Loucy (cell line): ENCODE results near the gene NPC1L1.

Source experiments
- EZH2phosphoT487 ChIP-seq: fragments of 200-600 bp; IDR thresholded peaks from 2 replicates; pipeline ENCODE4 v1.6.1; 2018; ENCODE audit warnings: antibody characterized with exemption, mild to moderate bottlenecking, moderate library complexity, borderline replicate concordance
- TF ChIP-seq, protein P1 (sequence below): fragments of 200-600 bp; sonication (generic); conservative IDR thresholded peaks from 2 replicates; pipeline ENCODE4 v1.5.1; 2014; ENCODE audit warnings: mild to moderate bottlenecking, antibody characterized with exemption, low read length

DNA sequence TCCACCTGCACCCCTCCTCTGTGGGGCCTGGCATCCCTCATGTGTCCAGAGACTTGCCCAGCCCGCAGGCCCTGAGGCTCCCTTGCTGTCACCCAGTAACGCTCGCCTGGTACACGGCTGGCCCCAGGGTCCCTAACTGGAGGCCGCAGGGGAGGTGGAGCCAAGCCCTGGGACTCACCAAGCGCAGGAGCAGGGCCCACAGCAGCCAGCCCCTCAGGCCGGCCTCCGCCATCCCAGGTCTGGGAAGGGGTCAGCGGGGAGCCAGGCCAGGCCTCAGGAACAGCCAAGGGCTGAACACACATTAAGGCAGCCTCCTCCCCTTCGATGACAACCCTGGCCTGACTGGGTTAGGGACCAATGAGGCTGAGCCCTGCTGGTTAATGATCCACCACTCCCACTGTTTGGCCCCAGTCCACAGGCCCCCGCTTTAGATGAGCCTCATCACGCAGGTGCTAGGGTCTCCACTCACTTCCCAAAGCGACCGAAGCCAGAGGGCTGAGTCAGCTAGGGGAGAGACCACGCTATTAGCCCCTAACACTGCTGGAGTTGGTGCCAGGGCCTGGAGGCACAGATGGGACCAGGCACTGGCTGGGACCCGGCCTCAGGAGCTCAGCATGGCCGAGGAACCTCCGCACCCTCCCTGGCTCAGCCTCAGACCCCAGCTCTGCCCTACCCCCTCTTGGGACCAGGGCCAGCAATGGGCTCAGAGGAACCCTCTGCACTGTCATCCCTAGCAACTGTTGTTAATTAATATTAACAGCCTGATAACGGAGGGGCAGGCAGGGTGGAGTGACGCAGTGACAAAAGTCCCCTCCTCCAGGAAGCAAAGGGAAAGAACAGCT is at the start of gene NPC1L1:
- TF ChIP-seq, protein P1, sequence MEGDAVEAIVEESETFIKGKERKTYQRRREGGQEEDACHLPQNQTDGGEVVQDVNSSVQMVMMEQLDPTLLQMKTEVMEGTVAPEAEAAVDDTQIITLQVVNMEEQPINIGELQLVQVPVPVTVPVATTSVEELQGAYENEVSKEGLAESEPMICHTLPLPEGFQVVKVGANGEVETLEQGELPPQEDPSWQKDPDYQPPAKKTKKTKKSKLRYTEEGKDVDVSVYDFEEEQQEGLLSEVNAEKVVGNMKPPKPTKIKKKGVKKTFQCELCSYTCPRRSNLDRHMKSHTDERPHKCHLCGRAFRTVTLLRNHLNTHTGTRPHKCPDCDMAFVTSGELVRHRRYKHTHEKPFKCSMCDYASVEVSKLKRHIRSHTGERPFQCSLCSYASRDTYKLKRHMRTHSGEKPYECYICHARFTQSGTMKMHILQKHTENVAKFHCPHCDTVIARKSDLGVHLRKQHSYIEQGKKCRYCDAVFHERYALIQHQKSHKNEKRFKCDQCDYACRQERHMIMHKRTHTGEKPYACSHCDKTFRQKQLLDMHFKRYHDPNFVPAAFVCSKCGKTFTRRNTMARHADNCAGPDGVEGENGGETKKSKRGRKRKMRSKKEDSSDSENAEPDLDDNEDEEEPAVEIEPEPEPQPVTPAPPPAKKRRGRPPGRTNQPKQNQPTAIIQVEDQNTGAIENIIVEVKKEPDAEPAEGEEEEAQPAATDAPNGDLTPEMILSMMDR: no peak
- no peak for TF ChIP-seq EZH2phosphoT487
